Ovary (tissue), 3 donors: Measurements from ENCODE around the gene PTPRK.

Experiments
- CTCF ChIP-seq, 3 donors: fragments of 450-650 bp in 2 of 3; fragments of 200-600 bp in 1 of 3; IDR thresholded peaks; one replicate each; pipeline versions ENCODE4 v1.5.1 to v1.8.0; 2016 to 2022; ENCODE audit warnings: antibody characterized with exemption in 3 of 3, mild to moderate bottlenecking in 1 of 3
- EP300 ChIP-seq: sonication (generic); formaldehyde crosslinking; IDR thresholded peaks from one replicate; pipeline ENCODE4 v1.6.1; 2017; ENCODE audit warnings: antibody characterized with exemption
- donor health status: DM: no; HTN: no; CAD: no.

- TF ChIP-seq CTCF (IDR thresholded peaks at IDR 0.05) (no peak), EP300 (no peak)
Observed at GRCh38 chr6:128029826-128030225, 490.6 kb downstream of the PTPRK start.
